Vagina (tissue), 2 donors: ENCODE measurements around the gene SLBP. TPM values are rescaled to one million over a fixed set of nuclear protein-coding genes. Genes with fewer than 3 reads are reported as not detected.

Source experiments
- DNase-seq, 2 donors: peaks; one replicate each; pipeline ENCODE4 v3.0.0-alpha.2; 2017; ENCODE audit errors: extremely low spot score in 2 of 2
- H3K27ac ChIP-seq: fragments of 200-600 bp; sonication (generic); one replicate; pipeline ENCODE4 v1.5.1; 2019
- H3K27me3 ChIP-seq: fragments of 200-600 bp; sonication (generic); one replicate; pipeline ENCODE4 v1.5.1; 2019
- H3K36me3 ChIP-seq, 2 donors: fragments of 200-600 bp; sonication (generic); one replicate each; pipeline ENCODE4 v1.5.1; 2017 to 2019
- H3K4me1 ChIP-seq: fragments of 200-600 bp; sonication (generic); one replicate; pipeline ENCODE4 v1.5.1; 2019
- H3K4me3 ChIP-seq, 2 donors: fragments of 200-600 bp; sonication (generic); 1 replicate in 1 of 2; 2 replicates in 1 of 2; pipeline ENCODE4 v1.5.1; 2016 to 2019
- H3K9me3 ChIP-seq: fragments of 200-600 bp; sonication (generic); one replicate; pipeline ENCODE4 v1.5.1; 2019
- POLR2A ChIP-seq, 2 donors: fragments of 450-650 bp; IDR thresholded peaks; one replicate each; pipeline ENCODE4 v1.6.1; 2017; ENCODE audit warnings: antibody characterized with exemption in 2 of 2, mild to moderate bottlenecking in 2 of 2, moderate library complexity in 2 of 2
- POLR2AphosphoS5 ChIP-seq, 2 donors: sonication (generic); formaldehyde crosslinking; IDR thresholded peaks; one replicate each; pipeline ENCODE4 v1.9.0; 2017; ENCODE audit warnings: antibody characterized with exemption in 2 of 2, mild to moderate bottlenecking in 2 of 2, low read depth in 1 of 2; ENCODE audit not compliant: insufficient read depth in 1 of 2
- intact Hi-C: fragments of 100-400 bp; cut with DNase I; formaldehyde crosslinking; loops from one replicate; pipeline ENCODE4 v1.15.1; 2023
- total RNA-seq: library from RNA; depleted of rRNA; stranded (reverse); fragments of >200 nt; gene quantifications from one replicate; pipeline ENCODE4 v1.2.3, GENCODE V29; 2016
- TF ChIP-seq, protein P1 (sequence below), 3 experiments: fragments of 450-650 bp in 2 of 3; fragments of 200-600 bp in 1 of 3; sonication (generic) in 1 of 3; IDR thresholded peaks; one replicate each; pipeline ENCODE4 v1.5.1; 2017 to 2019; ENCODE audit warnings: antibody characterized with exemption in 3 of 3, mild to moderate bottlenecking in 2 of 3, moderate library complexity in 2 of 3

Gene SLBP
- total RNA-seq = 49.6 TPM

DNA sequence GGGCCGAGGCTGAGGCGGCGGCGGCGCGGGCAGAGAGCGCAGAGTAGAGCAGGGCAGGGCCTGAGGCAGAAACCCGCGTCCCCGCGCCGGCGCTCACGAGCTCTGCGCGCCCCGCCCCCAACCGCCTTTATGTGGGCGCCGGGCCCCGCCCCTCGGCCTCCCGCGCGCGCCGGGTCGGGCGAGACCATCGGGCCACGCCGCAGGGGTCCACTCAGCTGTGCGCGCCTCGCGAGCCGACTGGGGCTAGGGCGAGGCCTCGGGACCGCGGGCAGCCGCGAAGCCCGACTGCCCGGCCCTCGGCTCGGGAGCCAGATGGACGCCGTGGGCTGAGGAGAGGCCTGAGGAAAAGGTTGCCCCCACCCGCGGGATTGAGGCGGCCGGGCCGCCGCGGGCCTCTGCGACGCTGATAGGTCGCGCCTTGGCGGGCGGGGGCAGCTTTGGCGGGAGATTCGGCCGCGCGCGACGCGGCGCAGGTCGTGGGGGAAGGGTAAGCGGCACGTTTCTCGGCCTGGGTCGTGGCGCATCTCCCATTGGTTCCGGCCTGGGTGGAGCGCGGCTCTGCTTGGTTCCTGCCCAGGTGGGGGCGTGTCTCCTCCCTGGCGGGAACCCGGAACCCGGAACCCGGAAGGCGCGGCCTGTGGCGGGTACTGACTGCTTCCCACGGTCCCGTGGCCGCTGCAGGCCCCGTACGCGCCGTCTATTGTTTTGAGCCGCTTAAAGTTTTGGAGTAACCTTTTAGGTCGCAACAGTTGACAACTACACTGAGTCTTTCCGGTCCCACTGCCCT is at the start of gene SLBP:
Gene SLBP (minus strand): TSS at position 104 of the 787 bp plus-strand sequence. CDS start 131 bp downstream, outside the sequence.
- Histone ChIP-seq H3K27ac (peak within 1 kb of the TSS; percentile 97), H3K4me3 (peak within 1 kb of the TSS; percentile 71 to 76), H3K36me3 (peaks cover 0 to 1% of the 10 kb centered on the region in 2 donors), H3K4me1 (peaks cover 57% of the 10 kb centered on the region), H3K27me3 (no peaks in the 10 kb centered on the region), H3K9me3 (no peaks in the 10 kb centered on the region)
- peak in 1 of 2 donors; percentile 97 for DNase-seq
- TF ChIP-seq, protein P1, sequence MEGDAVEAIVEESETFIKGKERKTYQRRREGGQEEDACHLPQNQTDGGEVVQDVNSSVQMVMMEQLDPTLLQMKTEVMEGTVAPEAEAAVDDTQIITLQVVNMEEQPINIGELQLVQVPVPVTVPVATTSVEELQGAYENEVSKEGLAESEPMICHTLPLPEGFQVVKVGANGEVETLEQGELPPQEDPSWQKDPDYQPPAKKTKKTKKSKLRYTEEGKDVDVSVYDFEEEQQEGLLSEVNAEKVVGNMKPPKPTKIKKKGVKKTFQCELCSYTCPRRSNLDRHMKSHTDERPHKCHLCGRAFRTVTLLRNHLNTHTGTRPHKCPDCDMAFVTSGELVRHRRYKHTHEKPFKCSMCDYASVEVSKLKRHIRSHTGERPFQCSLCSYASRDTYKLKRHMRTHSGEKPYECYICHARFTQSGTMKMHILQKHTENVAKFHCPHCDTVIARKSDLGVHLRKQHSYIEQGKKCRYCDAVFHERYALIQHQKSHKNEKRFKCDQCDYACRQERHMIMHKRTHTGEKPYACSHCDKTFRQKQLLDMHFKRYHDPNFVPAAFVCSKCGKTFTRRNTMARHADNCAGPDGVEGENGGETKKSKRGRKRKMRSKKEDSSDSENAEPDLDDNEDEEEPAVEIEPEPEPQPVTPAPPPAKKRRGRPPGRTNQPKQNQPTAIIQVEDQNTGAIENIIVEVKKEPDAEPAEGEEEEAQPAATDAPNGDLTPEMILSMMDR (IDR thresholded peaks at IDR 0.05) = no peak
- peak; percentile 76 to 77 for TF ChIP-seq POLR2AphosphoS5 (IDR thresholded peaks at IDR 0.05; ENCODE audit: insufficient read depth in 1 of 2, low read depth in 1 of 2)
- TF ChIP-seq POLR2A (IDR thresholded peaks at IDR 0.05) = peak in 1 of 2 donors; percentile 87
- intact Hi-C loops = loop anchor here (5.0 kb wide), 1 partner anchor 360 kb away; no protein-coding TSS in a partner anchor

DNA sequence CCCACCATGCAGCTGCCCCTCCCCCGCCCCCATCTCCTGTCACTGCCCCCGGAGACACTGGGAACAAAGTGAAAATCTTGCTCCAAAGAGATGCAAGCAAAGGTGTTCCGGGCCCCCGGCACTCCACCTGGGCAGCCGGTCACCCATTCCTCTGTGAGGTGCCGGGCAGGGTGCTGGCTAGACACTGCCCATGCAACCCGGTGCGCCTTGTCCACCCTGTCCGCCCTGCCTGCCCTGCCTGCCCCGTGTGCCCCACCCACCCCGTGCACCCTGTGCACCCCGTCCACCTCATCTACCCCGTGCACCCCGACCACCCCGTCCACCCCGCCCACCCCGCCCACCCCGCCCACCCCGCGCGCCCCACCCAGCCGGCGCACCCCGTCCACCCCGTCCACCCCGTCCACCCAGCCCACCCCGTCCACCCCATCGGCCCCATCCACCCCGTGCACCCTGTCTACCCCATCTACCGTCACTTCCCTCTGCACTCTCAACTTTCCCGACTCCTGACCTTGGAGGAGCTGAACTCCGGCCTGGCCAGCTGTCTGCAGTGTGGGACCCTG is 49.1 kb upstream of the SLBP start:
- TF ChIP-seq POLR2AphosphoS5 (IDR thresholded peaks at IDR 0.05; ENCODE audit: insufficient read depth in 1 of 2, low read depth in 1 of 2) (no peak), POLR2A (IDR thresholded peaks at IDR 0.05) (no peak)
- TF ChIP-seq, protein P1 (IDR thresholded peaks at IDR 0.05) = no peak
- DNase-seq = no peak
- no peaks in the 10 kb centered on the region for H3K27me3 ChIP-seq
- intact Hi-C loops = loop anchor here (10.0 kb wide), 1 partner anchor 144 kb away; no protein-coding TSS in a partner anchor
- no peaks in the 10 kb centered on the region for H3K36me3 ChIP-seq
- H3K4me3 ChIP-seq = no peak overlapping the region
- H3K9me3 ChIP-seq = no peaks in the 10 kb centered on the region
- H3K4me1 ChIP-seq = peaks cover 46% of the 10 kb centered on the region
- peak overlapping the region; percentile 61 for H3K27ac ChIP-seq

DNA sequence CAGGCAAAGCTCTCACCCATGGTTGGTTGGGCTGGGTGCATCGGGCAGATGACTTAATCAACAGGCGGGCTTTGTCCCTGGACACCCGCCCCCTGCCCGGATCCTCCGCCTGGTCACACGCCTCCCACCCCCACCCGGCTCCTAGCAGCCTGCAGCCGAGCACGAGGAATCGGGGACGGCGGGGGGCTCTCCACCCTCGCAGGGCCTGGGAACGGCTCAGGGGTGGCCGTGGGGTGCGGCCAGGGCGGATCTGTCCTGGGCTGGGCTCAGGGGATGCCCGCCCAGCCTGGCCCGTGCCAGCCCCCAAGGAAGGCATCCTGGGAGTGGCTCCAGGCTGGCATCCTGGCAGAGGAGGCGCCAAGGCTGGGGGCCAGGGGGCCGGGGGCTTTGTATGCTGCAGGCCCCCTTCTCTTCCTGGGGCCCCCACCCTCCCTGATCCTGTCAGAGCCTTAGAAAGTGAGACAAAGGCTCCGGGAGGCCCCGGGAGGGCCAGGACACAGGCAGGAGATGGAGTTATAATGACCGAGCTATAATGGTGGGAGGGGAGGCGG is 48.5 kb upstream of the SLBP start:
- peaks cover 47% of the 10 kb centered on the region for H3K4me1 ChIP-seq
- DNase-seq = no peak
- H3K36me3 ChIP-seq = no peaks in the 10 kb centered on the region
- peak overlapping the region; percentile 61 for H3K27ac ChIP-seq
- TF ChIP-seq POLR2A (IDR thresholded peaks at IDR 0.05) (no peak), POLR2AphosphoS5 (IDR thresholded peaks at IDR 0.05; ENCODE audit: insufficient read depth in 1 of 2, low read depth in 1 of 2) (no peak)
- TF ChIP-seq, protein P1 (IDR thresholded peaks at IDR 0.05) = no peak
- intact Hi-C loops = loop anchor here (10.0 kb wide), 1 partner anchor 144 kb away; no protein-coding TSS in a partner anchor
- H3K27me3 ChIP-seq = no peaks in the 10 kb centered on the region
- no peak overlapping the region for H3K4me3 ChIP-seq
- no peaks in the 10 kb centered on the region for H3K9me3 ChIP-seq

DNA sequence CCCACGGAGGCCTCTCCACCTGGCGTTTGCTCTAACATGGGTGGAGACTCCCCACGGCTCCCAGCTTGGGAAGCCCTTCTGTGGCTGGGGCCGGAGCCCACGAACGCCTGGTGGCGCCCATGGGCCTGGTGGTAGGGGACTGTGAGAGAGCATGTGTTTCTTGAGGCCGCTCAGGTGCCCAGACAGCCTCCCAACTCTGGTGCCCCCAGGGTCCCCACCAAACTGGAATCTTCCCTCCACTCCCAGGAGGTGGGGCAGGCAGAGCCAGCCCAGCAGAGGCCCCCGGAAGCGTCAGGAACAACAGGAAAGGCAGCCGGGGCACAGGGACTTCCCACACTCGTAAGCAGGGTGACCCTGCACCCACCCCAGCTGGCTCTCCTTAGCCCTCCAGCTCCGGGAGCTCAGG is 47.7 kb upstream of the SLBP start:
- Histone ChIP-seq H3K4me1 (peaks cover 51% of the 10 kb centered on the region), H3K4me3 (no peak overlapping the region), H3K36me3 (no peaks in the 10 kb centered on the region), H3K9me3 (no peaks in the 10 kb centered on the region), H3K27me3 (no peaks in the 10 kb centered on the region), H3K27ac (peak overlapping the region; percentile 61)
- DNase-seq = no peak
- TF ChIP-seq POLR2AphosphoS5 (IDR thresholded peaks at IDR 0.05; ENCODE audit: insufficient read depth in 1 of 2, low read depth in 1 of 2) = no peak
- no peak for TF ChIP-seq POLR2A (IDR thresholded peaks at IDR 0.05)
- TF ChIP-seq, protein P1 (IDR thresholded peaks at IDR 0.05) = no peak
- intact Hi-C loops = loop anchor here (10.0 kb wide), 1 partner anchor 145 kb away; no protein-coding TSS in a partner anchor
